ENCODE data around the gene KIF3C. TPM values are rescaled to one million over a fixed set of nuclear protein-coding genes. Genes with fewer than 3 reads are reported as not detected.

Gene KIF3C
- polyA plus RNA-seq, 1 donor from 2014 or later, result 53.6 TPM

- Histone ChIP-seq H3K9ac (ENCODE audit: low read length) (no peak overlapping the region), H4K20me1 (ENCODE audit: insufficient read depth) (no peaks in the 10 kb centered on the region), H3K36me3 (ENCODE audit: insufficient read depth, low read length) (peaks cover 4% of the 10 kb centered on the region), H3K9me2 (ENCODE audit: insufficient read depth, low read length) (no peaks in the 10 kb centered on the region), H3K27ac (ENCODE audit: low read length) (no peak overlapping the region), H3F3A (ENCODE audit: insufficient read depth, low read length, poor library complexity, severe bottlenecking) (no peaks in the 10 kb centered on the region), H3K4me2 (ENCODE audit: low read length) (no peak overlapping the region), H3K4me3 (ENCODE audit: low read length) (no peak overlapping the region), H3K9me3 (ENCODE audit: low read length) (no peaks in the 10 kb centered on the region), H2AFZ (ENCODE audit: low read depth, low read length) (no peak overlapping the region), H3K79me2 (replicated peaks; ENCODE audit: insufficient read depth, low read length) (peaks cover 30% of the 10 kb centered on the region), H3K27me3 (ENCODE audit: insufficient read depth, low read depth, low read length) (no peaks in the 10 kb centered on the region)
- TF ChIP-seq TAF1 (IDR thresholded peaks at IDR 0.05; ENCODE audit: low read depth) (no peak), CTCF (IDR thresholded peaks at IDR 0.05; ENCODE audit: poor library complexity, severe bottlenecking) (no peak), MXI1 (conservative IDR thresholded peaks at IDR 0.05; ENCODE audit: poor library complexity, severe bottlenecking) (no peak), RAD21 (conservative IDR thresholded peaks at IDR 0.05) (no peak), EZH2 (IDR thresholded peaks at IDR 0.05; ENCODE audit: borderline replicate concordance, insufficient read depth, low read length, poor library complexity, severe bottlenecking) (no peak), EP300 (conservative IDR thresholded peaks at IDR 0.05; ENCODE audit: poor library complexity, severe bottlenecking) (no peak), SMC3 (conservative IDR thresholded peaks at IDR 0.05; ENCODE audit: poor library complexity) (no peak), POLR2AphosphoS5 (IDR thresholded peaks at IDR 0.05) (no peak)
- TF ChIP-seq, protein P1, sequence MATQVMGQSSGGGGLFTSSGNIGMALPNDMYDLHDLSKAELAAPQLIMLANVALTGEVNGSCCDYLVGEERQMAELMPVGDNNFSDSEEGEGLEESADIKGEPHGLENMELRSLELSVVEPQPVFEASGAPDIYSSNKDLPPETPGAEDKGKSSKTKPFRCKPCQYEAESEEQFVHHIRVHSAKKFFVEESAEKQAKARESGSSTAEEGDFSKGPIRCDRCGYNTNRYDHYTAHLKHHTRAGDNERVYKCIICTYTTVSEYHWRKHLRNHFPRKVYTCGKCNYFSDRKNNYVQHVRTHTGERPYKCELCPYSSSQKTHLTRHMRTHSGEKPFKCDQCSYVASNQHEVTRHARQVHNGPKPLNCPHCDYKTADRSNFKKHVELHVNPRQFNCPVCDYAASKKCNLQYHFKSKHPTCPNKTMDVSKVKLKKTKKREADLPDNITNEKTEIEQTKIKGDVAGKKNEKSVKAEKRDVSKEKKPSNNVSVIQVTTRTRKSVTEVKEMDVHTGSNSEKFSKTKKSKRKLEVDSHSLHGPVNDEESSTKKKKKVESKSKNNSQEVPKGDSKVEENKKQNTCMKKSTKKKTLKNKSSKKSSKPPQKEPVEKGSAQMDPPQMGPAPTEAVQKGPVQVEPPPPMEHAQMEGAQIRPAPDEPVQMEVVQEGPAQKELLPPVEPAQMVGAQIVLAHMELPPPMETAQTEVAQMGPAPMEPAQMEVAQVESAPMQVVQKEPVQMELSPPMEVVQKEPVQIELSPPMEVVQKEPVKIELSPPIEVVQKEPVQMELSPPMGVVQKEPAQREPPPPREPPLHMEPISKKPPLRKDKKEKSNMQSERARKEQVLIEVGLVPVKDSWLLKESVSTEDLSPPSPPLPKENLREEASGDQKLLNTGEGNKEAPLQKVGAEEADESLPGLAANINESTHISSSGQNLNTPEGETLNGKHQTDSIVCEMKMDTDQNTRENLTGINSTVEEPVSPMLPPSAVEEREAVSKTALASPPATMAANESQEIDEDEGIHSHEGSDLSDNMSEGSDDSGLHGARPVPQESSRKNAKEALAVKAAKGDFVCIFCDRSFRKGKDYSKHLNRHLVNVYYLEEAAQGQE (IDR thresholded peaks at IDR 0.05; ENCODE audit: borderline replicate concordance), result no peak
Observed at GRCh38 chr2:25983735-25984134, 1.4 kb upstream of the KIF3C start.

GRCh38 chr2:25982968-25983280, 627 bp upstream of the KIF3C start:
- Histone ChIP-seq H3K4me3 (ENCODE audit: low read length) (peak overlapping the region; percentile 89), H3K9me3 (ENCODE audit: low read length) (no peaks in the 10 kb centered on the region), H3K79me2 (replicated peaks; ENCODE audit: insufficient read depth, low read length) (peaks cover 38% of the 10 kb centered on the region), H3K9me2 (ENCODE audit: insufficient read depth, low read length) (no peaks in the 10 kb centered on the region), H3K4me2 (ENCODE audit: low read length) (no peak overlapping the region), H3K27ac (ENCODE audit: low read length) (peak overlapping the region; percentile 96), H3K9ac (ENCODE audit: low read length) (peak overlapping the region; percentile 99), H4K20me1 (ENCODE audit: insufficient read depth) (no peaks in the 10 kb centered on the region), H3K27me3 (ENCODE audit: insufficient read depth, low read depth, low read length) (no peaks in the 10 kb centered on the region), H3F3A (ENCODE audit: insufficient read depth, low read length, poor library complexity, severe bottlenecking) (no peaks in the 10 kb centered on the region), H3K36me3 (ENCODE audit: insufficient read depth, low read length) (peaks cover 4% of the 10 kb centered on the region), H2AFZ (ENCODE audit: low read depth, low read length) (peak overlapping the region; percentile 96)
- TF ChIP-seq TAF1 (IDR thresholded peaks at IDR 0.05; ENCODE audit: low read depth) (no peak), POLR2AphosphoS5 (IDR thresholded peaks at IDR 0.05) (no peak), RAD21 (conservative IDR thresholded peaks at IDR 0.05) (no peak), MXI1 (conservative IDR thresholded peaks at IDR 0.05; ENCODE audit: poor library complexity, severe bottlenecking) (no peak), EZH2 (IDR thresholded peaks at IDR 0.05; ENCODE audit: borderline replicate concordance, insufficient read depth, low read length, poor library complexity, severe bottlenecking) (no peak), SMC3 (conservative IDR thresholded peaks at IDR 0.05; ENCODE audit: poor library complexity) (no peak), CTCF (IDR thresholded peaks at IDR 0.05; ENCODE audit: poor library complexity, severe bottlenecking) (no peak), EP300 (conservative IDR thresholded peaks at IDR 0.05; ENCODE audit: poor library complexity, severe bottlenecking) (no peak)
- TF ChIP-seq, protein P1 (IDR thresholded peaks at IDR 0.05; ENCODE audit: borderline replicate concordance), result no peak

All from neural cell (in vitro differentiated cells).